ENCODE measurements around the gene VPS72. TPM values are rescaled to one million over a fixed set of nuclear protein-coding genes. Genes with fewer than 3 reads are reported as not detected.

Gene VPS72
- total and polyA plus RNA-seq, 9 of the 15 experiments (the other 6 are each of a cell fraction or from before 2014, with no cell fraction given), result 7.2 to 131 (median 75.7) TPM

DNA sequence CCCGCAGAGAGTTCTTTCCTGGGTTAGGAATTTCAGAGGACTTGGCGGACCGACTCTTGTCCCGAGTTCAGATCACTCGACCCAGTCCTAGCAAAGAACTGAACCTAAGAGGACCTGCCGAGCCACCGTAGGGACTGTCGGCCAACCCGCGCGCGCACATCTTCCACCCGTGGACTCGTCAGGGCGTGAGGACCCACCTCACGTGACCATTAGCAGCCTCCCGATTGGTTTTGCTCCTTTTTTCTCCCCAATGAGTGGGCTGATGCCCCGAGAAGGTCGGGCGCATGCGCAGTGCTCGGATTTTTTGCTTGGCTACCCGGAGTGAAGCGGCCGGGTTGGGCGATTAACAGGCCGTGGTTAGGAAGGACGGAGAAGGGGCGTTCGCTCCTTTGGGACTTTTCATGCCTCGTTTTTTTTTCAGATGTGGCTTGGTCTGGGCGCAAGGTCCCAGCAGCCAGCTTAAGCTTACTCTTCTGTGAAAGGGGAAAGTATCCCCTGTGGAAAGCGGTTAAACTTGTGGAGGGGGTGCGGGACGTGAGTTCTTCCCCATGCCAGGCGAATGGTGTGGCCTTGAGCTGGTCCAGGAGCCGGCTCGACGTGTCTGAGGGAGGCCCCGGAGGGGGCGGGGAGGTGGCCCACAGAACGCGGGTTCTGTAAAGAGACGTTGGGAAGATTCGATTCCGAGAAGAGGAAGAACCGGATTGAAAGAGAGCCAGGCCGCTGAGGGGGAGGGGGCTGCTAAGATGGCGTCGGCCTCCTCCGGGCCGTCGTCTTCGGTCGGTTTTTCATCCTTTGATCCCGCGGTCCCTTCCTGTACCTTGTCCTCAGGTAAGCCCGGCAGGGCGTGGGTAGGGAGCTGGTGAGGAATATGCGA lies 8.5 kb upstream of the VPS72 start, which contains the start of gene PIP5K1A (continued):
- no peak for TF ChIP-seq ZBTB9 (CRISPR knock-in tag; IDR thresholded peaks at IDR 0.05)
- TF ChIP-seq ZNF583 (CRISPR knock-in tag; IDR thresholded peaks at IDR 0.05), result no peak
- no peak for TF ChIP-seq HMG20B (CRISPR knock-in tag; IDR thresholded peaks at IDR 0.05)
- TF ChIP-seq, protein P1, sequence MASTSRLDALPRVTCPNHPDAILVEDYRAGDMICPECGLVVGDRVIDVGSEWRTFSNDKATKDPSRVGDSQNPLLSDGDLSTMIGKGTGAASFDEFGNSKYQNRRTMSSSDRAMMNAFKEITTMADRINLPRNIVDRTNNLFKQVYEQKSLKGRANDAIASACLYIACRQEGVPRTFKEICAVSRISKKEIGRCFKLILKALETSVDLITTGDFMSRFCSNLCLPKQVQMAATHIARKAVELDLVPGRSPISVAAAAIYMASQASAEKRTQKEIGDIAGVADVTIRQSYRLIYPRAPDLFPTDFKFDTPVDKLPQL (IDR thresholded peaks at IDR 0.05; ENCODE audit: extremely low read depth, insufficient read length), result no peak
- no peak for TF ChIP-seq KAT7 (CRISPR knock-in tag; IDR thresholded peaks at IDR 0.05; ENCODE audit: borderline replicate concordance)
- TF ChIP-seq ZMIZ1 (IDR thresholded peaks at IDR 0.05; ENCODE audit: low read depth in 2 of 2, low read length in 2 of 2), result no peak
- TF ChIP-seq, protein P2, sequence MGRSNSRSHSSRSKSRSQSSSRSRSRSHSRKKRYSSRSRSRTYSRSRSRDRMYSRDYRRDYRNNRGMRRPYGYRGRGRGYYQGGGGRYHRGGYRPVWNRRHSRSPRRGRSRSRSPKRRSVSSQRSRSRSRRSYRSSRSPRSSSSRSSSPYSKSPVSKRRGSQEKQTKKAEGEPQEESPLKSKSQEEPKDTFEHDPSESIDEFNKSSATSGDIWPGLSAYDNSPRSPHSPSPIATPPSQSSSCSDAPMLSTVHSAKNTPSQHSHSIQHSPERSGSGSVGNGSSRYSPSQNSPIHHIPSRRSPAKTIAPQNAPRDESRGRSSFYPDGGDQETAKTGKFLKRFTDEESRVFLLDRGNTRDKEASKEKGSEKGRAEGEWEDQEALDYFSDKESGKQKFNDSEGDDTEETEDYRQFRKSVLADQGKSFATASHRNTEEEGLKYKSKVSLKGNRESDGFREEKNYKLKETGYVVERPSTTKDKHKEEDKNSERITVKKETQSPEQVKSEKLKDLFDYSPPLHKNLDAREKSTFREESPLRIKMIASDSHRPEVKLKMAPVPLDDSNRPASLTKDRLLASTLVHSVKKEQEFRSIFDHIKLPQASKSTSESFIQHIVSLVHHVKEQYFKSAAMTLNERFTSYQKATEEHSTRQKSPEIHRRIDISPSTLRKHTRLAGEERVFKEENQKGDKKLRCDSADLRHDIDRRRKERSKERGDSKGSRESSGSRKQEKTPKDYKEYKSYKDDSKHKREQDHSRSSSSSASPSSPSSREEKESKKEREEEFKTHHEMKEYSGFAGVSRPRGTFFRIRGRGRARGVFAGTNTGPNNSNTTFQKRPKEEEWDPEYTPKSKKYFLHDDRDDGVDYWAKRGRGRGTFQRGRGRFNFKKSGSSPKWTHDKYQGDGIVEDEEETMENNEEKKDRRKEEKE (IDR thresholded peaks at IDR 0.05; ENCODE audit: borderline replicate concordance in 1 of 2, control insufficient read depth in 1 of 2, low read depth in 2 of 2, low read length in 1 of 2), result no peak
- 0 out of 2 replicates have a peak, but pooled peaks have one; percentile 33 for TF ChIP-seq TAF7 (tag; IDR thresholded peaks at IDR 0.05)
- no peak for TF ChIP-seq PHB (CRISPR knock-in tag; IDR thresholded peaks at IDR 0.05)
- no peak for TF ChIP-seq PPARD (CRISPR knock-in tag; IDR thresholded peaks at IDR 0.05)
- TF ChIP-seq, protein P3, sequence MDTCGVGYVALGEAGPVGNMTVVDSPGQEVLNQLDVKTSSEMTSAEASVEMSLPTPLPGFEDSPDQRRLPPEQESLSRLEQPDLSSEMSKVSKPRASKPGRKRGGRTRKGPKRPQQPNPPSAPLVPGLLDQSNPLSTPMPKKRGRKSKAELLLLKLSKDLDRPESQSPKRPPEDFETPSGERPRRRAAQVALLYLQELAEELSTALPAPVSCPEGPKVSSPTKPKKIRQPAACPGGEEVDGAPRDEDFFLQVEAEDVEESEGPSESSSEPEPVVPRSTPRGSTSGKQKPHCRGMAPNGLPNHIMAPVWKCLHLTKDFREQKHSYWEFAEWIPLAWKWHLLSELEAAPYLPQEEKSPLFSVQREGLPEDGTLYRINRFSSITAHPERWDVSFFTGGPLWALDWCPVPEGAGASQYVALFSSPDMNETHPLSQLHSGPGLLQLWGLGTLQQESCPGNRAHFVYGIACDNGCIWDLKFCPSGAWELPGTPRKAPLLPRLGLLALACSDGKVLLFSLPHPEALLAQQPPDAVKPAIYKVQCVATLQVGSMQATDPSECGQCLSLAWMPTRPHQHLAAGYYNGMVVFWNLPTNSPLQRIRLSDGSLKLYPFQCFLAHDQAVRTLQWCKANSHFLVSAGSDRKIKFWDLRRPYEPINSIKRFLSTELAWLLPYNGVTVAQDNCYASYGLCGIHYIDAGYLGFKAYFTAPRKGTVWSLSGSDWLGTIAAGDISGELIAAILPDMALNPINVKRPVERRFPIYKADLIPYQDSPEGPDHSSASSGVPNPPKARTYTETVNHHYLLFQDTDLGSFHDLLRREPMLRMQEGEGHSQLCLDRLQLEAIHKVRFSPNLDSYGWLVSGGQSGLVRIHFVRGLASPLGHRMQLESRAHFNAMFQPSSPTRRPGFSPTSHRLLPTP (IDR thresholded peaks at IDR 0.05; ENCODE audit: borderline replicate concordance, extremely low read depth, insufficient read length), result no peak
- no peak for TF ChIP-seq RBM14 (IDR thresholded peaks at IDR 0.05; ENCODE audit: borderline replicate concordance, insufficient read depth, low read depth, low read length)
- no peak for TF ChIP-seq ZNF121 (CRISPR knock-in tag; conservative IDR thresholded peaks at IDR 0.05)
- TF ChIP-seq MEF2A (IDR thresholded peaks at IDR 0.05; ENCODE audit: control insufficient read depth, low read depth, low read length), result no peak

Measured in K562 (cell line).